Nephron (organoid): ENCODE data around the gene MGMT.

Experiments
- H3K27ac Mint-ChIP-seq, 3 experiments: 2 replicates each; pipeline ENCODE4 v1.8.0; 2020; ENCODE audit warnings: mixed read lengths in 3 of 3, mild to moderate bottlenecking in 2 of 3, moderate library complexity in 1 of 3
- H3K27me3 Mint-ChIP-seq: 2 replicates; pipeline ENCODE4 v1.8.0; 2021; ENCODE audit warnings: low read depth, mild to moderate bottlenecking, moderate library complexity, mixed read lengths
- H3K36me3 Mint-ChIP-seq: 2 replicates; pipeline ENCODE4 v1.8.0; 2020; ENCODE audit warnings: low read depth, mixed read lengths
- H3K4me1 Mint-ChIP-seq: 2 replicates; pipeline ENCODE4 v1.8.0; 2020; ENCODE audit warnings: mixed read lengths
- H3K4me3 Mint-ChIP-seq, 3 experiments: 2 replicates each; pipeline ENCODE4 v1.8.0; 2020; ENCODE audit warnings: mild to moderate bottlenecking in 3 of 3, mixed read lengths in 3 of 3, moderate library complexity in 2 of 3
- H3K9me3 Mint-ChIP-seq: 2 replicates; pipeline ENCODE4 v1.8.0; 2020; ENCODE audit warnings: mixed read lengths
- TF ChIP-seq, protein P1 (sequence below), 3 experiments: fragments of 200-600 bp; sonication (generic); IDR thresholded peaks; one replicate each; pipeline ENCODE4 v1.5.0; 2021; ENCODE audit warnings: antibody characterized with exemption in 3 of 3; ENCODE audit not compliant: unreplicated experiment in 3 of 3

Gene MGMT

DNA sequence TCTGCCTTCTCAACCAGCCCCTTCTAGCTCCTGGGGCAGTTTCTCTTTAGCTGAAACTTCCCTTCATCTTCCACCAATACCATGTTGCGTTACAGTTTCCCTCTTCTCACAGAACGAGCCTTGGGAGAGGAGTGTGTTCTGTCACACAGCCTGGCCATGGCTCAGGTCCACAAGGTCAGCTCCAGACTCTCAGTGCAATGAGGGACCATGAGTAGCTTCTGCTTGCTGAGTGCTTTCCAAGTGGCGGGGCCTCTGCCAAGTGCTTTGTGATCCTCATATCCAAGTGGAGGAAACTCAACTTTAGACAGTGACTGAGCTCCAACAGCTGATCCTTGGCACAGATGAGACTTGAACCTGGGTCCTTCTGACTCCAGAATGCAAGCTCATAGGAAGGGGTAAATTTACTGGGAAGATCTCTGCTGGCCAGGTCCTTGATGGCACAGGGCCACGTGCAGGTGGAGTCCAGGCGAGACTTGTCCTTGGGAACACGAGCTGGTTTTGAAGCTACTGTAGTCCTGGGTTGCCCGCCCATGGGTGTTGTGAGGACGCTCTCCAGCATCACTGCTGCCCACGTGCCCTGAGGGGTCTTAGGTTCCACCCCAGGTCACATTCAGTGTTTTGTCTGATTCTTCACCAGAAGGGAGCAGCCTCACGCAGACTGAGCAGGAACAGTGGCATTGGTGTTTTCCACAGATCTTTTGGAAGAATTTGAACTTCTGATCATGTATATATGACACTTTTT lies 259.0 kb downstream of the MGMT start:
- Mint-ChIP-seq H3K36me3 (peaks cover 35% of the 10 kb centered on the region), H3K9me3 (peaks cover 29% of the 10 kb centered on the region), H3K4me1 (no peaks in the 10 kb centered on the region), H3K27me3 (no peaks in the 10 kb centered on the region), H3K27ac (no peak overlapping the region), H3K4me3 (no peak overlapping the region)
- TF ChIP-seq, protein P1, sequence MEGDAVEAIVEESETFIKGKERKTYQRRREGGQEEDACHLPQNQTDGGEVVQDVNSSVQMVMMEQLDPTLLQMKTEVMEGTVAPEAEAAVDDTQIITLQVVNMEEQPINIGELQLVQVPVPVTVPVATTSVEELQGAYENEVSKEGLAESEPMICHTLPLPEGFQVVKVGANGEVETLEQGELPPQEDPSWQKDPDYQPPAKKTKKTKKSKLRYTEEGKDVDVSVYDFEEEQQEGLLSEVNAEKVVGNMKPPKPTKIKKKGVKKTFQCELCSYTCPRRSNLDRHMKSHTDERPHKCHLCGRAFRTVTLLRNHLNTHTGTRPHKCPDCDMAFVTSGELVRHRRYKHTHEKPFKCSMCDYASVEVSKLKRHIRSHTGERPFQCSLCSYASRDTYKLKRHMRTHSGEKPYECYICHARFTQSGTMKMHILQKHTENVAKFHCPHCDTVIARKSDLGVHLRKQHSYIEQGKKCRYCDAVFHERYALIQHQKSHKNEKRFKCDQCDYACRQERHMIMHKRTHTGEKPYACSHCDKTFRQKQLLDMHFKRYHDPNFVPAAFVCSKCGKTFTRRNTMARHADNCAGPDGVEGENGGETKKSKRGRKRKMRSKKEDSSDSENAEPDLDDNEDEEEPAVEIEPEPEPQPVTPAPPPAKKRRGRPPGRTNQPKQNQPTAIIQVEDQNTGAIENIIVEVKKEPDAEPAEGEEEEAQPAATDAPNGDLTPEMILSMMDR (IDR thresholded peaks at IDR 0.05; ENCODE audit: unreplicated experiment in 3 of 3), result no peak

- H3K4me1 Mint-ChIP-seq, result no peaks in the 10 kb centered on the region
- peaks cover 25% of the 10 kb centered on the region for H3K9me3 Mint-ChIP-seq
- TF ChIP-seq, protein P1 (IDR thresholded peaks at IDR 0.05; ENCODE audit: unreplicated experiment in 3 of 3), result no peak
- no peak overlapping the region for H3K27ac Mint-ChIP-seq
- no peaks in the 10 kb centered on the region for H3K27me3 Mint-ChIP-seq
- peaks cover 27% of the 10 kb centered on the region for H3K36me3 Mint-ChIP-seq
- H3K4me3 Mint-ChIP-seq, result no peak overlapping the region
Observed at GRCh38 chr10:129727071-129727470, 260.0 kb downstream of the MGMT start.

DNA sequence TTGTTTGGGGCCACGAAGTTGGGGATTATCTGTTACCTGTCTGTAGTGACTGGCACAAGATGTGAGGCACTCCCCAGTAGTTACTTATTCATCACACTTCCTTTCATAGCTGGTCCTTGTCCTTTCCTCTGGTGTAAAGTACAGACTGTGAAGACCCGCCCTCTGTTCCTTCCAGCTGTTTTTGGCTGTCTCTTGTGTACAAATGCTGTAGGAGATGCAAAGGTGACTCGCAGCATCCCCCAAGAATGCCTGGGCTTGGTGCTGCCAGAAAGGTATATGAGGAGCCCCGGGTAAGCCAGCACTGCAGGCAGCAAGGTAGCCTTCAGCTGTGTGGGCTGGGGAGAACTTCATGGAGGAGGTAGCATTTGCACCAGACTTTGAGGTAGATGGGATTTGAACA lies 260.5 kb downstream of the MGMT start:
- no peaks in the 10 kb centered on the region for H3K4me1 Mint-ChIP-seq
- no peak overlapping the region for H3K4me3 Mint-ChIP-seq
- H3K27ac Mint-ChIP-seq, result no peak overlapping the region
- TF ChIP-seq, protein P1 (IDR thresholded peaks at IDR 0.05; ENCODE audit: unreplicated experiment in 3 of 3), result no peak
- H3K9me3 Mint-ChIP-seq, result peaks cover 23% of the 10 kb centered on the region
- H3K36me3 Mint-ChIP-seq, result peaks cover 24% of the 10 kb centered on the region
- no peaks in the 10 kb centered on the region for H3K27me3 Mint-ChIP-seq

DNA sequence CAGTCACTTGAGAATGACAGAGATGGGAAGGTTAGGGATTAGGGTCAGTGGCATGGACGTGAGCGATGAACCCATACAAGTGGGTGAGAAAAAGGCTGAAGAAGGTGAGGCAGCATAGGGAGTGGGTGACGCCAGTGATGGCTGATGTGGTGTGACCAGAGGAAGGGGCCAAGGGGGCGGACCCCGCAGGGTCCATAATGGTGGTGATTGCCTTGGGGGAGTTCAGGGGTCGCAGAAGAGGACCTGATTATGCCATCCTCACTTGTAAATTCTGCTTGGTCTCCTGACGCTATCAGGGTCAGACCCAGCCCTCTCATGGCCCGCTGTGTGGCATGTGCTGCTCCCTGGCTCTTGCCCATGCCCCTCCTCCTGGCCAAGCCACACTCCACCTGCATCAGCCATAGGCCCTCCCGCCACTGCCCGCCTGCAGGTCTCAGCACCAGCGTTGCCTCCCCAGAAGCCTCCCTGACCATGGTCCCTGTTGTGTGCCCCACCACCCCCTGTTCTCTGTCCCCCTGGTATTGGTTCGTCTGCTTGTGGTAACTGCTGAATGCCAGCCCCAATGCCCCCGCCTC lies 261.3 kb downstream of the MGMT start:
- TF ChIP-seq, protein P1 (IDR thresholded peaks at IDR 0.05; ENCODE audit: unreplicated experiment in 3 of 3), result no peak
- Mint-ChIP-seq H3K27me3 (no peaks in the 10 kb centered on the region), H3K36me3 (peaks cover 19% of the 10 kb centered on the region), H3K9me3 (peaks cover 19% of the 10 kb centered on the region), H3K27ac (no peak overlapping the region), H3K4me3 (no peak overlapping the region), H3K4me1 (no peaks in the 10 kb centered on the region)

- no peaks in the 10 kb centered on the region for H3K4me1 Mint-ChIP-seq
- H3K27ac Mint-ChIP-seq, result no peak overlapping the region
- peaks cover 18% of the 10 kb centered on the region for H3K36me3 Mint-ChIP-seq
- peaks cover 15% of the 10 kb centered on the region for H3K9me3 Mint-ChIP-seq
- H3K4me3 Mint-ChIP-seq, result no peak overlapping the region
- no peaks in the 10 kb centered on the region for H3K27me3 Mint-ChIP-seq
- TF ChIP-seq, protein P1 (IDR thresholded peaks at IDR 0.05; ENCODE audit: unreplicated experiment in 3 of 3), result no peak
Observed at GRCh38 chr10:129728905-129729795, 262.1 kb downstream of the MGMT start.
